GM12892 (cell line): ENCODE data around the gene TECPR1.

Experiments
- POLR2A ChIP-seq: IDR thresholded peaks from 2 replicates; pipeline ENCODE4 v1.6.1; 2011; ENCODE audit warnings: low read depth, low read length, control low read depth
- POLR2AphosphoS5 ChIP-seq: IDR thresholded peaks from 2 replicates; pipeline ENCODE4 v1.6.1; 2011; ENCODE audit warnings: low read depth, low read length, control low read depth
- TAF1 ChIP-seq: IDR thresholded peaks from 2 replicates; pipeline ENCODE4 v1.6.1; 2011; ENCODE audit warnings: low read depth, mild to moderate bottlenecking, control low read depth, low read length, borderline replicate concordance

DNA sequence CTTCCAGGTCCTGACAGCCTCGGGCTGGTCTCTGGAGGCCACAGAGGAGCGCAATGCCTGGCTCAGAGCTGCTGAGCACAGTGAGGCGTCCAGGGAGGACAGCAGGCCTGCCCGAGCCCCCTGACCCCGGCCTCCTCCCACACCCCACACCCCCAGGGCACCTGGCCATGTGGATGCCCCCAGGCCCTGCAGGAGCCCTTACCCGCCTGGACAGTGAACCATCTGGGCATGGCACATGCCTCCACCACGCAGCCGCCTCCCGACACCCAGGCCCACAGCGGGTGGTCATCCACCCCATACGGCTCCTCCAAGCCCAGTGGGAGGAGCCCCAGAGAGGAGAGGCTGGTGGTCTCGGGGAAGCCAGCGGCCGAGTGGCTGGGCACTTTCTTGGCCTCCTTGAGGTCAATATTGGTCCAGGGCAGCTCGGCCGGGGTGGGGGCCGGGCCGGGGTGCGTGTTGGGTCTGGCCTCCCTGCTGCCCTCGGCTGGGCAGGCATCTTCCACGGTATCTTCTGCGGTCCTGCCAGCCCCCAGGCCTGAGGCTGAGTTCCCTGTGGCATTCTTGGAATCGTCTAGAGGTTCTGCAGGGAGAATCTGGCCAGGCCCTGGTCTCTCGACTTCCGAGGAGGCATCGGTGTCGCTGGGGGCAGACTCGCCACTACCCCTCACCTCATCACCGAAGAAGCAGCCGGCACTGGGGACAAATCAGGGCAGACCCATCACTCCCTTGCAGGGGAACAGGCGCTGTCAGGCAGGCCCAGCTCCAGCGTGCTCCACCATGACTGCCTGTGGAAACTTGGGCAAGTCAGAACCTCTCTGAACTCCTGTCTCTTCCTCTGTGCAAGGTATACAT, 18.6 kb downstream of the TECPR1 start:
- TF ChIP-seq POLR2AphosphoS5 (no peak), POLR2A (no peak), TAF1 (no peak)
